Neural cell (in vitro differentiated cells): ENCODE results near the gene ACER1.

ENCODE experiments used
- CTCF ChIP-seq: fragments of 450-650 bp; IDR thresholded peaks from 2 replicates; pipeline ENCODE4 v1.5.1; 2014; ENCODE audit warnings: antibody characterized with exemption, mild to moderate bottlenecking, moderate library complexity; ENCODE audit not compliant: poor library complexity, severe bottlenecking
- MXI1 ChIP-seq: fragments of 450-650 bp; conservative IDR thresholded peaks from 2 replicates; pipeline ENCODE4 v1.6.1; 2014; ENCODE audit warnings: antibody characterized with exemption, mild to moderate bottlenecking; ENCODE audit not compliant: poor library complexity, severe bottlenecking
- POLR2AphosphoS5 ChIP-seq: IDR thresholded peaks from 2 replicates; pipeline ENCODE4 v1.6.1; 2012
- RAD21 ChIP-seq: fragments of 450-650 bp; conservative IDR thresholded peaks from 2 replicates; pipeline ENCODE4 v1.6.1; 2014; ENCODE audit warnings: antibody characterized with exemption, mild to moderate bottlenecking, moderate library complexity
- REST ChIP-seq: IDR thresholded peaks from 2 replicates; pipeline ENCODE4 v1.6.1; 2012; ENCODE audit warnings: borderline replicate concordance
- SMC3 ChIP-seq: fragments of 450-650 bp; conservative IDR thresholded peaks from 2 replicates; pipeline ENCODE4 v1.6.1; 2014; ENCODE audit warnings: antibody characterized with exemption, mild to moderate bottlenecking, moderate library complexity; ENCODE audit not compliant: poor library complexity
- TAF1 ChIP-seq: IDR thresholded peaks from 2 replicates; pipeline ENCODE4 v1.6.1; 2012; ENCODE audit warnings: low read depth

GRCh38 chr19:6279620-6279930 is 53.8 kb downstream of the ACER1 start:
- TF ChIP-seq CTCF (no peak), TAF1 (no peak), REST (no peak), POLR2AphosphoS5 (no peak), SMC3 (no peak), MXI1 (no peak), RAD21 (no peak)
